H9 (cell line): ENCODE results near the gene TMEM125. TPM values are rescaled to one million over a fixed set of nuclear protein-coding genes. Genes with fewer than 3 reads are reported as not detected.

Experiments
- DNase-seq: peaks from one replicate; pipeline ENCODE4 v3.0.0-alpha.2; 2017
- H2AFZ ChIP-seq: one replicate; pipeline ENCODE4 v1.6.1; 2013; ENCODE audit warnings: mild to moderate bottlenecking, low read length, control low read depth, moderate library complexity
- H2AK5ac ChIP-seq: 2 replicates; pipeline ENCODE4 v1.6.1; 2013; ENCODE audit warnings: low read length, control low read depth, mixed read lengths; ENCODE audit not compliant: insufficient read length
- H2BK120ac ChIP-seq: one replicate; pipeline ENCODE4 v1.6.1; 2013; ENCODE audit warnings: low read depth, mild to moderate bottlenecking, low read length, control low read depth, inconsistent platforms; ENCODE audit not compliant: poor library complexity, severe bottlenecking
- H2BK12ac ChIP-seq: 2 replicates; pipeline ENCODE4 v1.6.1; 2013; ENCODE audit warnings: low read length, control low read depth, mixed read lengths, low read depth; ENCODE audit not compliant: insufficient read length
- H2BK15ac ChIP-seq: 2 replicates; pipeline ENCODE4 v1.6.1; 2013; ENCODE audit warnings: low read depth, low read length, control low read depth
- H2BK20ac ChIP-seq: one replicate; pipeline ENCODE4 v1.6.1; 2013; ENCODE audit warnings: low read depth, mild to moderate bottlenecking, low read length, control low read depth, inconsistent platforms; ENCODE audit not compliant: poor library complexity, severe bottlenecking
- H2BK5ac ChIP-seq: 2 replicates; pipeline ENCODE4 v1.6.1; 2013; ENCODE audit warnings: low read length, control low read depth, mixed read lengths; ENCODE audit not compliant: insufficient read length
- H3K14ac ChIP-seq: 2 replicates; pipeline ENCODE4 v1.6.1; 2013; ENCODE audit warnings: low read length, control low read depth; ENCODE audit not compliant: insufficient read depth
- H3K18ac ChIP-seq: 2 replicates; pipeline ENCODE4 v1.6.1; 2013; ENCODE audit warnings: low read depth, mild to moderate bottlenecking, mixed read lengths, low read length, control low read depth; ENCODE audit not compliant: insufficient read length
- H3K23ac ChIP-seq: 2 replicates; pipeline ENCODE4 v1.6.1; 2013; ENCODE audit warnings: low read length, control low read depth, mixed read lengths, low read depth; ENCODE audit not compliant: insufficient read length
- H3K23me2 ChIP-seq: 2 replicates; pipeline ENCODE4 v1.6.1; 2013; ENCODE audit warnings: low read depth, mild to moderate bottlenecking, mixed read lengths, low read length, control low read depth; ENCODE audit not compliant: insufficient read length, poor library complexity, severe bottlenecking
- H3K27ac ChIP-seq: 2 replicates; pipeline ENCODE4 v1.5.1; 2013; ENCODE audit warnings: low read length, control low read depth, mixed read lengths, low read depth; ENCODE audit not compliant: insufficient read length
- H3K27me3 ChIP-seq: 2 replicates; pipeline ENCODE4 v1.6.1; 2013; ENCODE audit warnings: low read length, control low read depth, inconsistent platforms; ENCODE audit not compliant: insufficient read depth
- H3K4ac ChIP-seq: 2 replicates; pipeline ENCODE4 v1.6.1; 2013; ENCODE audit warnings: low read depth, mild to moderate bottlenecking, control low read depth, inconsistent platforms, low read length, moderate library complexity
- H3K4me1 ChIP-seq: 2 replicates; pipeline ENCODE4 v1.6.1; 2013; ENCODE audit warnings: low read length, control low read depth, inconsistent platforms; ENCODE audit not compliant: insufficient read depth
- H3K4me2 ChIP-seq: 2 replicates; pipeline ENCODE4 v1.6.1; 2013; ENCODE audit warnings: low read length, control low read depth, mixed read lengths; ENCODE audit not compliant: insufficient read length, insufficient read depth
- H3K56ac ChIP-seq: 2 replicates; pipeline ENCODE4 v1.6.1; 2013; ENCODE audit warnings: low read depth, mild to moderate bottlenecking, mixed read lengths, low read length, control low read depth; ENCODE audit not compliant: insufficient read length
- H3K79me1 ChIP-seq: 2 replicates; pipeline ENCODE4 v1.6.1; 2013; ENCODE audit warnings: low read depth, mild to moderate bottlenecking, moderate library complexity, low read length, control low read depth, inconsistent platforms; ENCODE audit not compliant: insufficient read depth, poor library complexity, severe bottlenecking
- H3K79me2 ChIP-seq: 2 replicates; pipeline ENCODE4 v1.6.1; 2013; ENCODE audit warnings: low read length, control low read depth, inconsistent platforms; ENCODE audit not compliant: insufficient read depth
- H3K9ac ChIP-seq: 2 replicates; pipeline ENCODE4 v1.6.1; 2013; ENCODE audit warnings: low read length, control low read depth, mixed read lengths; ENCODE audit not compliant: insufficient read length; ENCODE audit errors: extremely low read depth
- H3K9me3 ChIP-seq: one replicate; pipeline ENCODE4 v1.6.1; 2013; ENCODE audit warnings: low read depth, low read length, inconsistent platforms; ENCODE audit not compliant: control insufficient read depth
- H3T11ph ChIP-seq: one replicate; pipeline ENCODE4 v1.6.1; 2013; ENCODE audit warnings: mild to moderate bottlenecking, low read length, control low read depth, inconsistent platforms
- H4K20me1 ChIP-seq: one replicate; pipeline ENCODE4 v1.6.1; 2013; ENCODE audit not compliant: control insufficient read depth, insufficient read length, insufficient read depth
- H4K5ac ChIP-seq: 2 replicates; pipeline ENCODE4 v1.6.1; 2013; ENCODE audit warnings: low read depth, mild to moderate bottlenecking, mixed read lengths, low read length, control low read depth; ENCODE audit not compliant: insufficient read length
- H4K8ac ChIP-seq: replicated peaks from 2 replicates; pipeline ENCODE4 v1.6.1; 2013; ENCODE audit warnings: low read length, control low read depth, mixed read lengths, low read depth; ENCODE audit not compliant: insufficient read length
- H4K91ac ChIP-seq: 2 replicates; pipeline ENCODE4 v1.6.1; 2013; ENCODE audit warnings: low read depth, mild to moderate bottlenecking, moderate library complexity, mixed read lengths, low read length, control low read depth; ENCODE audit not compliant: insufficient read length
- H3K27ac Mint-ChIP-seq, 3 experiments: 2 replicates in 2 of 3; 3 replicates in 1 of 3; pipeline ENCODE4 v1.8.0; 2020 to 2021; ENCODE audit warnings: mixed read lengths in 3 of 3, mild to moderate bottlenecking in 1 of 3, moderate library complexity in 1 of 3
- H3K27me3 Mint-ChIP-seq: 2 replicates; pipeline ENCODE4 v1.8.0; 2021; ENCODE audit warnings: low read depth, mild to moderate bottlenecking, moderate library complexity, mixed read lengths
- H3K36me3 Mint-ChIP-seq, 3 experiments: 2 replicates in 2 of 3; 3 replicates in 1 of 3; pipeline ENCODE4 v1.8.0; 2020 to 2021; ENCODE audit warnings: low read depth in 3 of 3, mixed read lengths in 3 of 3; ENCODE audit not compliant: insufficient read depth in 1 of 3
- H3K4me1 Mint-ChIP-seq, 2 experiments: 2 replicates each; pipeline ENCODE4 v1.8.0; 2020; ENCODE audit warnings: mixed read lengths in 2 of 2
- H3K4me3 Mint-ChIP-seq, 2 experiments: 2 replicates in 1 of 2; 3 replicates in 1 of 2; pipeline ENCODE4 v1.8.0; 2020 to 2021; ENCODE audit warnings: mild to moderate bottlenecking in 2 of 2, mixed read lengths in 2 of 2, moderate library complexity in 1 of 2
- H3K9me3 Mint-ChIP-seq, 2 experiments: 2 replicates in 1 of 2; 3 replicates in 1 of 2; pipeline ENCODE4 v1.8.0; 2020; ENCODE audit warnings: mild to moderate bottlenecking in 2 of 2, mixed read lengths in 2 of 2, moderate library complexity in 1 of 2
- WGBS: extraction: QIAGEN DNeasy Blood & Tissue Kit; methylation state at CpG from one replicate; pipeline ENCODE4 v1.1.7; 2013; ENCODE audit warnings: missing lambda C conversion rate, low lambda C conversion rate, mixed read lengths; ENCODE audit not compliant: insufficient read length; ENCODE audit errors: extremely low coverage; 5-methylcytosine and 5-hydroxymethylcytosine counted together
- total RNA-seq: library from RNA; stranded (reverse); gene quantifications from 2 replicates; pipeline ENCODE4 v1.2.1, GENCODE V29; 2021
- TF ChIP-seq, protein P1 (sequence below): fragments of 200-600 bp; sonication (generic); conservative IDR thresholded peaks from 3 replicates; pipeline ENCODE4 v1.8.0; 2021; ENCODE audit warnings: antibody characterized with exemption, mild to moderate bottlenecking

Gene TMEM125
- total RNA-seq, 1 experiment from 2014 or later = 19.6 TPM

DNA sequence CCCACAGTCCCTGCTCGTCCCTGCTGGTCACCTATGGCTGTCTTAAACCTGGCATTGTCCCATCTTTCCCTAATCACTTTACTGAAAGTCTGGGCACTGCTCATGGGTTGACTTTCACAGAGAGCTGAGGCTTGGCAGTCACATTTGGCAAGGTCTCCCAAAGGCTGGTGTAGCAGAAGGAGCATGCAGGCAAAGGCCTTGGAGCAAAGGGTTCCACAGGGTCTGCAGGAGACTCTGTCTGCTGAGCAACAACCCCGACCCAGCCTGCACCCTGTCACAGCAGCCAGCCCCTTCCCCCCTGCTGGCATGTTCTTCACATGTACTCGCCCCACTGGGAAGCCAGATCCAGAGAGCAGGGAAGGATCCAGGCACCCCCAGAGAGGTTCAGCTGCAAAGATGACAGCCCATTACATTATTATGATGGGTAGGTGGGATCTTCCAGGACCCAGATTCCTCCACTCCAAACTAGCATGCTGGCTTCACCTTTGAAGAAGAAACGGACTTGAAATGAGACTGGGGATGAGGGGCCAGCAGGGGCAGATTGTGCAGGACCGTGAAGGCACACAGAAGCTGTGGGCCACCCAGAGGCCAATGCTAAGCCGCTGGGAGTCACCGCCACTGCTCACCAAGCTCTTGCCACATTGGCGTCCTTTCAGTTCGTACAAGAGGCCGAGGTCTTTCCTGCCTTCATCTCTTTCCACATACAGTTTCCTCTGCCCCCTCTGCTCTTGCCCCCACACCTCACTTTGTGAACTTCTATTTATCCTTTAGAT is 14.2 kb upstream of the TMEM125 start:
- Mint-ChIP-seq H3K9me3 (peaks cover 42 to 48% of the 10 kb centered on the region in 2 experiments), H3K27ac (no peak overlapping the region), H3K36me3 (peaks cover 6 to 15% (median 14%) of the 10 kb centered on the region in 3 experiments; a peak in 6 of 7 replicates), H3K4me3 (no peak overlapping the region), H3K4me1 (no peaks in the 10 kb centered on the region), H3K27me3 (peaks cover 24% of the 10 kb centered on the region)
- Histone ChIP-seq H3K27ac (no peak overlapping the region), H3T11ph (no peak overlapping the region), H4K5ac (no peak overlapping the region), H3K4ac (no peak overlapping the region), H3K79me1 (no peaks in the 10 kb centered on the region), H2BK20ac (no peak overlapping the region), H3K18ac (no peak overlapping the region), H3K4me2 (no peak overlapping the region), H3K14ac (no peak overlapping the region), H3K4me1 (no peaks in the 10 kb centered on the region), H3K56ac (no peak overlapping the region), H2BK12ac (no peak overlapping the region), H3K23me2 (no peaks in the 10 kb centered on the region), H2AK5ac (no peak overlapping the region), H3K23ac (no peak overlapping the region), H2BK120ac (no peak overlapping the region), H3K9ac (no peak overlapping the region), H3K79me2 (no peaks in the 10 kb centered on the region; the same call in 1 of the 2 replicates), H2AFZ (no peak overlapping the region), H2BK5ac (no peak overlapping the region), H4K91ac (no peak overlapping the region), H3K9me3 (peaks cover 28% of the 10 kb centered on the region), H4K20me1 (no peaks in the 10 kb centered on the region), H3K27me3 (no peaks in the 10 kb centered on the region), H2BK15ac (no peak overlapping the region), H4K8ac (no peak overlapping the region)
- no peak for DNase-seq
- TF ChIP-seq, protein P1, sequence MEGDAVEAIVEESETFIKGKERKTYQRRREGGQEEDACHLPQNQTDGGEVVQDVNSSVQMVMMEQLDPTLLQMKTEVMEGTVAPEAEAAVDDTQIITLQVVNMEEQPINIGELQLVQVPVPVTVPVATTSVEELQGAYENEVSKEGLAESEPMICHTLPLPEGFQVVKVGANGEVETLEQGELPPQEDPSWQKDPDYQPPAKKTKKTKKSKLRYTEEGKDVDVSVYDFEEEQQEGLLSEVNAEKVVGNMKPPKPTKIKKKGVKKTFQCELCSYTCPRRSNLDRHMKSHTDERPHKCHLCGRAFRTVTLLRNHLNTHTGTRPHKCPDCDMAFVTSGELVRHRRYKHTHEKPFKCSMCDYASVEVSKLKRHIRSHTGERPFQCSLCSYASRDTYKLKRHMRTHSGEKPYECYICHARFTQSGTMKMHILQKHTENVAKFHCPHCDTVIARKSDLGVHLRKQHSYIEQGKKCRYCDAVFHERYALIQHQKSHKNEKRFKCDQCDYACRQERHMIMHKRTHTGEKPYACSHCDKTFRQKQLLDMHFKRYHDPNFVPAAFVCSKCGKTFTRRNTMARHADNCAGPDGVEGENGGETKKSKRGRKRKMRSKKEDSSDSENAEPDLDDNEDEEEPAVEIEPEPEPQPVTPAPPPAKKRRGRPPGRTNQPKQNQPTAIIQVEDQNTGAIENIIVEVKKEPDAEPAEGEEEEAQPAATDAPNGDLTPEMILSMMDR = no peak
- no CpG with 5 or more reads among the region's 10 CpGs for WGBS
